Raji (cell line): ENCODE data around the gene SRRT.

ENCODE experiments used
- POLR2A ChIP-seq: IDR thresholded peaks from 2 replicates; pipeline ENCODE4 v1.6.1; 2011; ENCODE audit warnings: low read depth, low read length, control low read depth; ENCODE audit not compliant: insufficient read depth

Gene SRRT

GRCh38 chr7:100867040-100867775 is 7.7 kb upstream of the SRRT start, which contains the start of gene TRIP6:
Gene TRIP6 (plus strand): TSS chr7:100867387. CDS start chr7:100867498, 111 bp downstream.
- no peak for TF ChIP-seq POLR2A

- no peak for TF ChIP-seq POLR2A
These were observed 7.0 kb upstream of the SRRT start for GRCh38 chr7:100867776-100868485.

GRCh38 chr7:100873599-100874299 is 1.2 kb upstream of the SRRT start:
- no peak for TF ChIP-seq POLR2A

GRCh38 chr7:100874300-100874576 is 665 bp upstream of the SRRT start:
- no peak for TF ChIP-seq POLR2A

GRCh38 chr7:100875356-100875751 is 451 bp downstream of the SRRT start:
- TF ChIP-seq POLR2A, result no peak

- TF ChIP-seq POLR2A, result no peak
These were observed 3.1 kb downstream of the SRRT start for GRCh38 chr7:100878013-100878412.

- TF ChIP-seq POLR2A, result no peak
These were observed 3.8 kb downstream of the SRRT start for GRCh38 chr7:100878685-100879084.

- no peak for TF ChIP-seq POLR2A
These were observed 4.9 kb downstream of the SRRT start for GRCh38 chr7:100879685-100880261.

- no peak for TF ChIP-seq POLR2A
These were observed 5.7 kb downstream of the SRRT start for GRCh38 chr7:100880645-100881044.

GRCh38 chr7:100881136-100881535 is 6.2 kb downstream of the SRRT start:
- TF ChIP-seq POLR2A, result no peak

GRCh38 chr7:100882201-100882600 is 7.3 kb downstream of the SRRT start:
- TF ChIP-seq POLR2A, result no peak

- TF ChIP-seq POLR2A, result no peak
These were observed 8.1 kb downstream of the SRRT start for GRCh38 chr7:100882785-100883526.

GRCh38 chr7:100884736-100885439 is 10.0 kb downstream of the SRRT start:
- TF ChIP-seq POLR2A, result no peak

GRCh38 chr7:100885440-100886141 is 10.7 kb downstream of the SRRT start:
- no peak for TF ChIP-seq POLR2A
